HEK293T (cell line): ENCODE data around the gene PTPRM.

ENCODE experiments used
- CTCF ChIA-PET: fragments of 350-600 bp; formaldehyde crosslinking; extraction: SDS; loops from one replicate; lab custom pipeline; 2021; ENCODE audit warnings: antibody characterized with exemption, inconsistent platforms; lab: Yijun Ruan, JAX
- POLR2A ChIA-PET: fragments of 350-600 bp; formaldehyde crosslinking; extraction: SDS; loops from one replicate; lab custom pipeline; 2020; ENCODE audit warnings: antibody characterized with exemption, inconsistent platforms; lab: Yijun Ruan, JAX
- DNase-seq: peaks from one replicate; pipeline ENCODE4 v3.0.0; 2012; ENCODE audit warnings: mixed read lengths; ENCODE audit errors: extremely low spot score
- ARNT ChIP-seq: fragments of 450-650 bp; IDR thresholded peaks from 2 replicates; pipeline ENCODE4 v1.6.1; 2017; ENCODE audit warnings: mild to moderate bottlenecking
- BHLHE40 ChIP-seq: fragments of 450-650 bp; IDR thresholded peaks from 2 replicates; pipeline ENCODE4 v1.6.1; 2016; ENCODE audit warnings: mild to moderate bottlenecking, moderate library complexity, borderline replicate concordance
- CTBP1 ChIP-seq: fragments of 450-650 bp; IDR thresholded peaks from 2 replicates; pipeline ENCODE4 v1.6.1; 2016; ENCODE audit warnings: borderline replicate concordance
- ELF4 ChIP-seq: fragments of 450-650 bp; IDR thresholded peaks from 2 replicates; pipeline ENCODE4 v1.6.1; 2017; ENCODE audit warnings: antibody characterized with exemption
- FOXA1 ChIP-seq: fragments of 450-650 bp; IDR thresholded peaks from 2 replicates; pipeline ENCODE4 v1.6.1; 2016; ENCODE audit warnings: mild to moderate bottlenecking
- FOXK2 ChIP-seq: fragments of 450-650 bp; IDR thresholded peaks from 2 replicates; pipeline ENCODE4 v1.6.1; 2016; ENCODE audit warnings: mild to moderate bottlenecking
- FOXM1 ChIP-seq: fragments of 450-650 bp; IDR thresholded peaks from 2 replicates; pipeline ENCODE4 v1.6.1; 2017; ENCODE audit warnings: mild to moderate bottlenecking, borderline replicate concordance
- HDGF ChIP-seq: fragments of 450-650 bp; IDR thresholded peaks from 2 replicates; pipeline ENCODE4 v1.6.1; 2017; ENCODE audit warnings: antibody characterized with exemption, borderline replicate concordance
- L3MBTL2 ChIP-seq: fragments of 450-650 bp; conservative IDR thresholded peaks from 2 replicates; pipeline ENCODE4 v1.6.1; 2016; ENCODE audit warnings: mild to moderate bottlenecking
- LEF1 ChIP-seq: fragments of 450-650 bp; IDR thresholded peaks from 2 replicates; pipeline ENCODE4 v1.6.1; 2017; ENCODE audit warnings: mild to moderate bottlenecking, borderline replicate concordance
- NFRKB ChIP-seq: fragments of 450-650 bp; IDR thresholded peaks from 2 replicates; pipeline ENCODE4 v1.6.1; 2016; ENCODE audit warnings: mild to moderate bottlenecking, moderate library complexity
- SP1 ChIP-seq: fragments of 450-650 bp; IDR thresholded peaks from 2 replicates; pipeline ENCODE4 v1.6.1; 2017
- SUZ12 ChIP-seq: fragments of 450-650 bp; IDR thresholded peaks from 2 replicates; pipeline ENCODE4 v1.6.1; 2016; ENCODE audit warnings: mild to moderate bottlenecking
- TARDBP ChIP-seq: fragments of 450-650 bp; IDR thresholded peaks from 2 replicates; pipeline ENCODE4 v1.6.1; 2016
- ZNF384 ChIP-seq: fragments of 450-650 bp; IDR thresholded peaks from 2 replicates; pipeline ENCODE4 v1.6.1; 2016
- TF ChIP-seq, protein P1 (sequence below): fragments of 450-650 bp; IDR thresholded peaks from 2 replicates; pipeline ENCODE4 v1.6.1; 2016

Gene PTPRM

DNA sequence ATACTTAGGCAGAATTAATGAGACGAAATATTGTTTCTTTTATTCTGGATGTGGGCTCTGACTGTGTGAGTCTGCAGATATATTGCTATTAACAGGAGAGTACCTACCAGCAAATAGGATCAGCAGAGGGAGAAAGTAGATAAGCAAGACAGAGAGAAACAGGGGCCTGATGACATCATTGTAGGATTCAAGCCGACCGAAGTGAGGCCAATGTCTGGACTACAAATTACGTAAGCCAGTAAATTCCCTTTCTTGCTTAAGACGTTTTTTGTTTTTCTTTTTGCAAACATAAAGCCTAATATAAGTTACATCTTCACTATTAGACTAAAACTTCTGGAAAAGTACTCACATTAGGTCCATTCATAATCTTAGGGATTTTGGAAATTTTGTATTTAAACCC is 21.4 kb upstream of the PTPRM start:
- ChIA-PET CTCF (no interaction called here), POLR2A (no interaction called here)
- no peak for DNase-seq
- TF ChIP-seq FOXA1 (no peak), NFRKB (no peak), BHLHE40 (no peak), FOXM1 (no peak)

DNA sequence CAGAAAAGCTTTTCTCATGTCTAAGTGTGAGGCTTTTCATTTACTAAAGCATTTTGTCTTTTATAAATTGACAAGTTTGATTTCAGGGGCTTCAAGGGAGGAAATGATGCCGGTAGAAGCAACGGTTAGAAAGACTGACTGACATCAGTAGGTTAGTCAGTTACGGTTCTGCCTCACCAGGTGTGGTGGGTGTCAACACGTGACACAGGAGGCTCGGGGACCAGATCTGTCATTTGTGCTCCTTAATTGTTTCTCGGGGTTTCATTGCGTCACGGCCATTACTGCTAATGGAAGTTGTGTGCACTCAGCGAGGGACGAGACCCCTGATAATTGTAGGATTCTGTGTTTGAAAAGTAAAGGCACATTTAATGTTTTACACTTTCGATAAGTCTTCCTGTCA is 18.9 kb upstream of the PTPRM start:
- TF ChIP-seq CTBP1 (no peak), FOXM1 (no peak), LEF1 (no peak), SUZ12 (no peak), SP1 (no peak), TARDBP (no peak), HDGF (no peak), BHLHE40 (no peak), FOXA1 (no peak), FOXK2 (no peak), ELF4 (no peak), NFRKB (no peak), ZNF384 (no peak), L3MBTL2 (no peak), ARNT (no peak)
- TF ChIP-seq, protein P1, sequence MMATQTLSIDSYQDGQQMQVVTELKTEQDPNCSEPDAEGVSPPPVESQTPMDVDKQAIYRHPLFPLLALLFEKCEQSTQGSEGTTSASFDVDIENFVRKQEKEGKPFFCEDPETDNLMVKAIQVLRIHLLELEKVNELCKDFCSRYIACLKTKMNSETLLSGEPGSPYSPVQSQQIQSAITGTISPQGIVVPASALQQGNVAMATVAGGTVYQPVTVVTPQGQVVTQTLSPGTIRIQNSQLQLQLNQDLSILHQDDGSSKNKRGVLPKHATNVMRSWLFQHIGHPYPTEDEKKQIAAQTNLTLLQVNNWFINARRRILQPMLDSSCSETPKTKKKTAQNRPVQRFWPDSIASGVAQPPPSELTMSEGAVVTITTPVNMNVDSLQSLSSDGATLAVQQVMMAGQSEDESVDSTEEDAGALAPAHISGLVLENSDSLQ: no peak
- no peak for DNase-seq
- POLR2A ChIA-PET: no interaction called here
- CTCF ChIA-PET: no interaction called here

DNA sequence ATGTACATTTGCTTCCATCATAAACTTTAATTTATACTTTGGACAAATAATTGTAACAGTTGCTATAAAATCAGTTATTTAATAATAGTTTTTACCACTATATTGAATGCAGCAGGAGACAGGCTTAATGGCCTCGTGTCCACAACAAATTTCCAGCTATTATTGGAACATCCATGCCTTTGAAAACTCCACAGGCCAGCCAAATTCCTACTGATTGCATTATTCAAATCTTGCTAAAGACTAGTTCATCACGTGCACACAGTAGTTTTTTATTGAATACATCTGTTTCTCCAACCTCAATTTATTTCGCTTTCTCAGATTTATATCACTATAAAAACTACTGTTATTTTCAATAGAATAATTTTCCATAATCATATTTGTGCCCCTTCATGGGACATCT is 18.4 kb upstream of the PTPRM start:
- ChIA-PET POLR2A (no interaction called here), CTCF (no interaction called here)
- DNase-seq: no peak
- TF ChIP-seq SUZ12: no peak

DNA sequence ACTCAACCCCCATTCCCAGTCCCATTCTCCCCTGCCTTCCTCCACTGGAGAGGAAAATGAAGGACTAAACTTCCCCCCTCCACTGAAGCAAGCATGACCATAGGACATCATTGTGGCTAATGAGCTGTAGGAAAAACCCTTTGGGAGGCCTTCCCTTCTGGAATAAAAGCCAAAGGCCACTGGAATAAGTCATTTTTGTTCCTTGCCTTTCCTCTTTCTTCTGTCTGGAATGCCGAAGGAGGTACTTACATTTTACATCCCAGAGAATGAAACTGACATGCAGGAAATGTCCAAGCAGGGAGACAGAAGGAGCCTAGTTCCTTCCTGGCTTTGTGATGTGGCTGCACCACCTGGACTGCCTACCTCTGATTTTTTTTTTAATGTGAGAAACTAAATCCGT is 9.1 kb upstream of the PTPRM start:
- no peak for DNase-seq
- TF ChIP-seq FOXM1 (no peak), SUZ12 (no peak), FOXK2 (no peak), FOXA1 (no peak), NFRKB (no peak), L3MBTL2 (no peak), TARDBP (no peak), SP1 (no peak), ELF4 (no peak), LEF1 (no peak), CTBP1 (no peak), ARNT (no peak), BHLHE40 (no peak), ZNF384 (no peak), HDGF (no peak)
- TF ChIP-seq, protein P1: no peak
- CTCF ChIA-PET: no interaction called here
- POLR2A ChIA-PET: no interaction called here

DNA sequence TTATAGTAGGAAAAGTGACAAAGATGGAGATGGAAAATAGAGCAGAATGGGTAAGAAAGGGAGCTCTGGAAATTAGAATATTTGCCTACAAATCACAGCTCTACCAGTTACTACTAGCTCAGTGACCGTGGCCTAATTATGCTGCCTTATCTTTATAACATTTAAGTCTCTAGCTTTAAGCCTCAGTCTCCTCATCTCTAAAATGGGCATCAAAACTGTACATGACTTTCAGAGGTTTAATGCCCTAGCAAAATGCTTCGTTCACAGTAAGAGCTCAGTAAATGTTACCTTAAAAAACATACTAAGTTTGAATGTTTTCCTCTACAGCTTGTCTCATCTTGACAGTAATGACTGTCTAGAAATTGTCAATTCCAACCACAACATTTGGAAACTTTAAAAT is 8.3 kb upstream of the PTPRM start:
- no peak for DNase-seq
- ChIA-PET POLR2A (no interaction called here), CTCF (interaction anchor here (1.0 kb wide), 1 partner anchor 9 kb away, joined by 3 read pairs; no protein-coding TSS in a partner anchor)

DNA sequence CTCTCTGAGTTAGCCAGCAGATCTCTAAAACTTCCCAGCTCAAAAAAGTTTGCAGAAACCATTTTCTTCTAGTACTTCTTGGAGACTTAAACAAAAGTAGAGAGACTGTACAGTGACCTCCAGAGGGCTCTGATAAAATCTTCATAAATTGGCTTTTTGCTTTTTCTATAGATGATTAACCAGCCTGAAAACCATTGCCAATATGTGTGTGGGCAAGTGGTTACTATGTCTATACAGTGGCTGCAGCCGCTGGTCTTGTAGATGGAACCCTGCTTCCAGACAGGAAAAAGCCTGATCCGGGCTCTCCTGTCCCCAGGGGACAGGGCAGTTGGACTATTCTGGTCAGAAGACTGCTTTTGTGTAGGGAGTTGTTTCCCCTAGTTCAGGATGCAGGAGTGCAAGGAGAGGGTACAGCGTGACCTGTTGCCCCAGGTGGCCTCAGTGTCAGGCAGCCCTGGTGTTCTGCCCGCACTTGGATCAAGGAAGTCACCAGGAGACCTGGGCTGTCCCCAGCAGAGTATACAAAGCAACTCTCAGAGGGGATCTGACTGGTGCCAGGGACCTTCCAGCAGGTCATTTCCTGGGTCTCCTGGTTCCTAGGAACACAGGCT is 7.3 kb upstream of the PTPRM start:
- TF ChIP-seq FOXK2 (no peak), CTBP1 (no peak), FOXA1 (no peak), HDGF (no peak)
- ChIA-PET CTCF (interaction anchor here (1.0 kb wide), 1 partner anchor 8 kb away, joined by 3 read pairs; no protein-coding TSS in a partner anchor), POLR2A (no interaction called here)
- DNase-seq: no peak

More for the DNA sequence above, 8.3 kb upstream of the PTPRM start:
- TF ChIP-seq ELF4 (no peak), FOXM1 (no peak), BHLHE40 (no peak), CTBP1 (no peak), FOXK2 (no peak), FOXA1 (no peak), TARDBP (no peak), LEF1 (no peak), NFRKB (no peak), SUZ12 (no peak), ZNF384 (no peak), HDGF (no peak), SP1 (no peak), L3MBTL2 (no peak)

DNA sequence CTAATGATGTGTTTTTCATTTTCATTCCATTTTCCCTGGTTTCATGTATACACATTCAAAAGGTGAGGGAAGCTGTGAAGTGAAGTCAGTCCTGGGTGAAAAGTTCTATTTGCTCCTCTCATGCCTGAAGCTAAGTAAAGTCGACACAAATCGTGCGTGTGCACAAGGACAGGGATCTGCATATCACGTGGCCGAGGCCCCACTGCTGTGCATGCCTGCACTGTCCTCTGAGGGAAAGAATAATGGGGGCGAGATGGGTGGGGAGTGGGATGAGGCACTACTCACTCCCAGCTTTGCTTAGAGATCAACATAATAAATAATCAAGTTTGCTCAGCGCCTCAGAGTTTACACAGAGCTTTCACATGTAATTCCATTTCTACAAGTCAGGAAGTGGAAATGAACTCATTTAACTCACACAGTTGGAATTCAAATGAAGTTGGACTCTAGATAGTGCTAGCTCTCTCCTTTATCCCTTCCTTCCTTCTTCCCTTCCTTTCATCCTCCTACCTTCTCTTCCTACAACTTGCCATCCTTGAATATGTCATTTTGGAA is 5.1 kb upstream of the PTPRM start:
- POLR2A ChIA-PET: no interaction called here
- CTCF ChIA-PET: interaction anchor here (0.6 kb wide), 1 partner anchor 420 kb away, joined by 3 read pairs; no protein-coding TSS in a partner anchor
- TF ChIP-seq ELF4 (no peak), L3MBTL2 (no peak), LEF1 (no peak), ARNT (no peak), FOXK2 (no peak), TARDBP (no peak), HDGF (no peak), BHLHE40 (no peak), ZNF384 (no peak), FOXM1 (no peak), CTBP1 (no peak), SUZ12 (no peak), SP1 (no peak), NFRKB (no peak), FOXA1 (no peak)
- TF ChIP-seq, protein P1: no peak
- no peak for DNase-seq
